ENCODE results near the gene UBL4B.

DNA sequence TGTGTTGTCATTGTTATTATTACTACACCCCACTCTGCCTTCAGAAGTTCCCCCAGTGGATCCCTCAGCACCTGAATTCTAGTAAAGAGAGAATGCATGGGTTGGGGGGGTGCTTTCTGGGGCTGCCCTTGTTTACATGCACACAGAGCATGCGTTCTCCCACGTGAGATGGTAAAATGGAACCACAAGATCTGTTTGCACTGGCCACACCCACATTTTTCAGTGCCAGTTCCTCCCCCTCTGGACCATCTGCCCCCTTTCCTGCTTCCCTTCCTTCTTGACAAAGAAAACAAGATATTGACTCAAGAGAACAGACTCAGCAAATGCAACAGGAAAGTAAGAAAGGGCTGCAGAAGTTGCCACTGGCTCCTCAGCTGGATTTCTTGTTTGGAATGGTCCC lies 46.9 kb downstream of the UBL4B start:
- TF ChIP-seq, protein P1, sequence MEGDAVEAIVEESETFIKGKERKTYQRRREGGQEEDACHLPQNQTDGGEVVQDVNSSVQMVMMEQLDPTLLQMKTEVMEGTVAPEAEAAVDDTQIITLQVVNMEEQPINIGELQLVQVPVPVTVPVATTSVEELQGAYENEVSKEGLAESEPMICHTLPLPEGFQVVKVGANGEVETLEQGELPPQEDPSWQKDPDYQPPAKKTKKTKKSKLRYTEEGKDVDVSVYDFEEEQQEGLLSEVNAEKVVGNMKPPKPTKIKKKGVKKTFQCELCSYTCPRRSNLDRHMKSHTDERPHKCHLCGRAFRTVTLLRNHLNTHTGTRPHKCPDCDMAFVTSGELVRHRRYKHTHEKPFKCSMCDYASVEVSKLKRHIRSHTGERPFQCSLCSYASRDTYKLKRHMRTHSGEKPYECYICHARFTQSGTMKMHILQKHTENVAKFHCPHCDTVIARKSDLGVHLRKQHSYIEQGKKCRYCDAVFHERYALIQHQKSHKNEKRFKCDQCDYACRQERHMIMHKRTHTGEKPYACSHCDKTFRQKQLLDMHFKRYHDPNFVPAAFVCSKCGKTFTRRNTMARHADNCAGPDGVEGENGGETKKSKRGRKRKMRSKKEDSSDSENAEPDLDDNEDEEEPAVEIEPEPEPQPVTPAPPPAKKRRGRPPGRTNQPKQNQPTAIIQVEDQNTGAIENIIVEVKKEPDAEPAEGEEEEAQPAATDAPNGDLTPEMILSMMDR (IDR thresholded peaks at IDR 0.05), result no peak
- TF ChIP-seq POLR2A (IDR thresholded peaks at IDR 0.05) (no peak), POLR2AphosphoS5 (IDR thresholded peaks at IDR 0.05) (no peak)
